ENCODE measurements around the gene CEP131. TPM values are rescaled to one million over a fixed set of nuclear protein-coding genes. Genes with fewer than 3 reads are reported as not detected.

The CEP131 gene
- total RNA-seq, 1 experiment from 2014 or later: 33.8 TPM

GRCh38 chr17:81251709-81252301 is 29.0 kb upstream of the CEP131 start:
- DNase-seq (ENCODE audit: low read depth): no peak

GRCh38 chr17:81251094-81251708 is 28.4 kb upstream of the CEP131 start:
- DNase-seq (ENCODE audit: low read depth): no peak

GRCh38 chr17:81250286-81251093 is 27.7 kb upstream of the CEP131 start:
- DNase-seq (ENCODE audit: low read depth): no peak

GRCh38 chr17:81249223-81250040 is 26.7 kb upstream of the CEP131 start:
- DNase-seq (ENCODE audit: low read depth): no peak

- no peak for DNase-seq (ENCODE audit: low read depth)
Observed at GRCh38 chr17:81248649-81249048, 25.9 kb upstream of the CEP131 start.

GRCh38 chr17:81247339-81247990 is 24.7 kb upstream of the CEP131 start:
- no peak for DNase-seq (ENCODE audit: low read depth)

GRCh38 chr17:81246679-81247338 is 24.0 kb upstream of the CEP131 start:
- DNase-seq (ENCODE audit: low read depth): no peak

- DNase-seq (ENCODE audit: low read depth): no peak
Observed at GRCh38 chr17:81246343-81246670, 23.5 kb upstream of the CEP131 start.

GRCh38 chr17:81245665-81246342 is 23.0 kb upstream of the CEP131 start:
- DNase-seq (ENCODE audit: low read depth): no peak

GRCh38 chr17:81245024-81245664 is 22.4 kb upstream of the CEP131 start:
- DNase-seq (ENCODE audit: low read depth): no peak

- DNase-seq (ENCODE audit: low read depth): no peak
Observed at GRCh38 chr17:81244358-81245023, 21.7 kb upstream of the CEP131 start.

- DNase-seq (ENCODE audit: low read depth): no peak
Observed at GRCh38 chr17:81243333-81243664, 20.5 kb upstream of the CEP131 start.

- DNase-seq (ENCODE audit: low read depth): no peak
Observed at GRCh38 chr17:81242421-81243332, 19.9 kb upstream of the CEP131 start.

GRCh38 chr17:81241648-81242420 is 19.1 kb upstream of the CEP131 start:
- peak; percentile 64 for DNase-seq (ENCODE audit: low read depth)

GRCh38 chr17:81241203-81241602 is 18.4 kb upstream of the CEP131 start:
- DNase-seq (ENCODE audit: low read depth): no peak

GRCh38 chr17:81240761-81241160 is 18.0 kb upstream of the CEP131 start:
- no peak for DNase-seq (ENCODE audit: low read depth)

GRCh38 chr17:81239714-81240555 is 17.2 kb upstream of the CEP131 start:
- DNase-seq (ENCODE audit: low read depth): no peak
